Spinal cord (tissue), 10 donors: ENCODE results near the gene FXR2. TPM values are rescaled to one million over a fixed set of nuclear protein-coding genes. Genes with fewer than 3 reads are reported as not detected.

Source experiments
- DNase-seq, 6 donors: peaks; one replicate each; pipeline versions ENCODE4 v3.0.0 to v3.0.0-alpha.2; 2013 to 2015; ENCODE audit warnings: low spot score in 6 of 6, low read depth in 4 of 6
- H3K27ac ChIP-seq: one replicate; pipeline ENCODE4 v1.5.1; 2013; ENCODE audit warnings: low read depth, low read length, control low read depth
- H3K27me3 ChIP-seq: one replicate; pipeline ENCODE4 v1.6.1; 2013; ENCODE audit warnings: low read length; ENCODE audit not compliant: control insufficient read depth, insufficient read depth
- H3K36me3 ChIP-seq: one replicate; pipeline ENCODE4 v1.6.1; 2013; ENCODE audit warnings: low read length; ENCODE audit not compliant: control insufficient read depth, insufficient read depth
- H3K4me1 ChIP-seq: one replicate; pipeline ENCODE4 v1.6.1; 2013; ENCODE audit warnings: low read length; ENCODE audit not compliant: control insufficient read depth, insufficient read depth
- H3K4me3 ChIP-seq: one replicate; pipeline ENCODE4 v1.5.1; 2013; ENCODE audit warnings: low read depth, low read length, control low read depth
- H3K9me3 ChIP-seq: one replicate; pipeline ENCODE4 v1.6.1; 2013; ENCODE audit warnings: low read length; ENCODE audit not compliant: control insufficient read depth, insufficient read depth
- WGBS: methylation state at CpG from one replicate; pipeline ENCODE4 v1.1.5; 2013; ENCODE audit warnings: missing lambda C conversion rate; ENCODE audit not compliant: insufficient coverage; 5-methylcytosine and 5-hydroxymethylcytosine counted together
- long read RNA-seq, 4 donors: transcript quantifications; one replicate each; lab custom pipeline, GENCODE V29; 2026
- polyA plus RNA-seq, 2 donors: library from polyadenylated mRNA; unstranded; fragments of 120-200 nt; gene quantifications; one replicate each; pipeline ENCODE4 v1.2.1, GENCODE V29; 2013; ENCODE audit not compliant: insufficient read length in 2 of 2
- total RNA-seq, 2 donors: library from RNA; depleted of rRNA in 1 of 2; stranded (reverse); fragments of 120-200 nt in 1 of 2; fragments of >200 nt in 1 of 2; gene quantifications; one replicate each; pipeline versions ENCODE4 v1.2.3 to v1.2.4, GENCODE V29; 2013 to 2014
- donor health status: healthy.

The FXR2 gene
- total RNA-seq = 10 to 100 TPM; 35.4 to 59.3 TPM
- polyA plus RNA-seq = 10 to 100 TPM; 54.1 to 66.8 TPM
- long read RNA-seq, donor 1, transcript FXR2-201 (17 exons, 2,957 nt) = major isoform, 11 of 11 reads
- long read RNA-seq, donor 1, partial matches to known transcripts = 0 of 11 reads
- long read RNA-seq, donor 1, other reads (novel, unspliced or antisense) = 0 of 11 reads
- long read RNA-seq, donor 2, partial matches to known transcripts = 0 of 4 reads
- long read RNA-seq, donor 2, other reads (novel, unspliced or antisense) = 0 of 4 reads
- long read RNA-seq, donor 3, partial matches to known transcripts = 0 of 4 reads
- long read RNA-seq, donor 3, other reads (novel, unspliced or antisense) = 0 of 4 reads
- long read RNA-seq, donor 4, partial matches to known transcripts = 0 of 1 reads
- long read RNA-seq, donor 4, other reads (novel, unspliced or antisense) = 0 of 1 reads

DNA sequence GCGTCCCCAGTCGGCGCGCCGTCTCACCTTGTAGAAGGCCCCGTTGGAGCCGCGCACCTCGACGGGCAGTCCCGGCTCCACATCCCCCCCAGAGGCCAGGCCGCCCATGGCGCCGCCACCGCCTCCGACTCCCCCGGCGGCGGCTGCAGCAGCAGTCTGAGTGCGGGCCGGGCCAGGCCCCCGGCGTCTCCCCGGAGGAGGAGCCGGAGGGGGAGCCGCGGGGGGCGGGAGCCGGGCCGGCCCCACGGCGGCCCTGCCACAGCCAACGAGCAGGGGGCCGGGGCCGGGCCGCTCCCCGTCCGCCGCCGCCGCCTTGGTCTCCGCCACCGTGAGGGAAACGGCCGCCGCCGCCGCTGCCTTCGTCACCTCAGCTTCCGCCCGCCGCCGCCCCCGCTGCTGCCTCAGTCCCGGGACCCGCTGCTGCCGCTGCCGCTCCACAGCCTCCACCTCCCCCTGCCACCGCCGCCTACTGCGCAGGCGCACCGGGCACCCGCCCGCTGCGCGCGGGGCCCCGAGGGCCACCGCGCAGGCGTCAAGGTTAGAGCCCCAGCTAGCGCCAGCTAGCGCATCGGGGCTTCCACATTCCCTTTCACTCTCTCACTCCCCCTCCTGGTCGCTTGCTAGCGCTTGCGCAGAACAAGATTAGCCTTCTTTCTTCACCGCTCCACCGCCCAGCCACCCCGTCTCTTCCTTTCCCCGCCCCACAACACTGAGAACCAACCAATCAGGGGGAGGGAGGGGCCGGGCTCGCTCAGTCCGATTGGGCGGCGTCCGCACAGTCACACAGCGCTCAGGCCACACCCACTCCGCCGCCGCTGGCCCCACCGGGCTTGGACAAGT is at the start of gene FXR2:
Gene FXR2, minus strand, starts transcription at position 473 of the 840 bp plus-strand sequence. Its CDS starts 365 bp downstream, at position 108.
- WGBS = under 1% methylated on average over 92 of the region's 93 CpGs
- Histone ChIP-seq H3K9me3 (no peaks in the 10 kb centered on the region), H3K36me3 (peaks cover 6% of the 10 kb centered on the region), H3K4me3 (peak within 1 kb of the TSS; percentile 86), H3K27ac (peak within 1 kb of the TSS; percentile 78), H3K4me1 (peaks cover 16% of the 10 kb centered on the region), H3K27me3 (no peaks in the 10 kb centered on the region)
- peak; percentile 97 to 100 (median 100) for DNase-seq

GRCh38 chr17:7656958-7657609 is 42.4 kb upstream of the FXR2 start:
- Histone ChIP-seq H3K36me3 (peaks cover 38% of the 10 kb centered on the region), H3K4me1 (peaks cover 56% of the 10 kb centered on the region), H3K27me3 (no peaks in the 10 kb centered on the region), H3K9me3 (no peaks in the 10 kb centered on the region), H3K4me3 (peak overlapping the region; percentile 1), H3K27ac (peak overlapping the region; percentile 83)
- WGBS = 17% methylated on average over 7 of the region's 10 CpGs
- DNase-seq = peak in 5 of 6 donors; percentile 68 to 94 (median 81)

DNA sequence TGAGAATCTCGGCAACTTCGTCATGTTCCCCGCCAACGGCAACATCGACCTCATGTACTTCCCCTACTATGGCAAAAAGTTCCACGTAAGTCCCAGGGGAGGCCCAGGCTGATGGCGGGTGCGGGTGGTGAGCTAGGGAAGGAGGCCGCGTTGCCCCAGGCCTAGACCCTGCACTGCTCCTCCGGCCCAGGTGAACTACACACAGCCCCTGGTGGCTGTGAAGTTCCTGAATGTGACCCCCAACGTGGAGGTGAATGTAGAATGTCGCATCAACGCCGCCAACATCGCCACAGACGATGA is 40.8 kb upstream of the FXR2 start:
- Histone ChIP-seq H3K4me1 (peaks cover 63% of the 10 kb centered on the region), H3K36me3 (peaks cover 38% of the 10 kb centered on the region), H3K27ac (peak overlapping the region; percentile 84), H3K9me3 (no peaks in the 10 kb centered on the region), H3K4me3 (no peak overlapping the region), H3K27me3 (no peaks in the 10 kb centered on the region)
- 95% methylated on average over 9 of the region's 17 CpGs for WGBS
- DNase-seq = no peak

DNA sequence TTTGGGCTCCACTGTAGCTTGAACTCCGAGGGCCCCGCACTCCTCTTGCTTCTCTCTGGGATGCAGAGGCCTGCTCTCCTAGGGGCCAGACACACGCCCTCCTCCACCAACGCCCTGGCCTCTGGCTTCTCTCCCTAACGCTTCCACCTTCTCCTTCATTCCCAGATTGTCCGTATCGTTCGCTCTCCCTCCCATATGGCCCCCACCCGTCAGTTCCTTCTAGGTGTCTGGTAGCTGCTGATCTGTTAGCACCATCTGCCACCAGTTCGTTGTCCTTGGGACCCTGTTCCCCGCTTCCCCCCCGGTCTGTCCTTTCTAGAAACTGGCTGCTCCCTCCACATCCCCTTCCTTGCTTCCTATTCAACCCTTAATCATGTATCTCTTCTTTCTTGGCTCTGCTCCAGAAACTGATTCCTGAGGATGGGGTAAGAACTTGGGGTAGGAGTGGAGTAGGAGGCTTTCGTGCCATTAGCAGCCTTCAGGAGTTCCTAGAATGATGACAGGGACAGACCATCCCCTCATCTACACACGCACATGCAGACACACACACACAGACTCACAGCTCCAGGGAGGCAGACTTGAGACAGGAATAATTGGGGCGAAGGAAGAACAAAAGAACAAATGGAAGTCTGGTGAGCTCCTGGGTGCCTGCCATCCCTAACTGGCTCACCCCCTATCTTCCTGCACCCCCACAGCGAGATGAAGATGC is 40.3 kb upstream of the FXR2 start:
- Histone ChIP-seq H3K27me3 (no peaks in the 10 kb centered on the region), H3K9me3 (no peaks in the 10 kb centered on the region), H3K4me1 (peaks cover 68% of the 10 kb centered on the region), H3K36me3 (peaks cover 38% of the 10 kb centered on the region), H3K27ac (peak overlapping the region; percentile 84), H3K4me3 (no peak overlapping the region)
- DNase-seq = no peak
- 56% methylated on average over 10 of the region's 16 CpGs for WGBS

- Histone ChIP-seq H3K4me3 (peak overlapping the region; percentile 88), H3K4me1 (peaks cover 64% of the 10 kb centered on the region), H3K27me3 (no peaks in the 10 kb centered on the region), H3K9me3 (no peaks in the 10 kb centered on the region), H3K27ac (peak overlapping the region; percentile 84), H3K36me3 (peaks cover 29% of the 10 kb centered on the region)
- WGBS = 42% methylated on average over 7 of the region's 12 CpGs
- DNase-seq = peak in 2 of 6 donors; percentile 20 to 58
Measured at GRCh38 chr17:7652388-7653356, 38.0 kb upstream of the FXR2 start.

- no peaks in the 10 kb centered on the region for H3K27me3 ChIP-seq
- peaks cover 29% of the 10 kb centered on the region for H3K36me3 ChIP-seq
- H3K9me3 ChIP-seq = no peaks in the 10 kb centered on the region
- peak in 3 of 6 donors; percentile 73 to 94 (median 93) for DNase-seq
- WGBS = under 1% methylated on average over 43 of the region's 54 CpGs
- H3K27ac ChIP-seq = peak overlapping the region; percentile 84
- H3K4me3 ChIP-seq = peak overlapping the region; percentile 88
- H3K4me1 ChIP-seq = peaks cover 56% of the 10 kb centered on the region
Measured at GRCh38 chr17:7651665-7652387, 37.1 kb upstream of the FXR2 start.

- peak overlapping the region; percentile 84 for H3K27ac ChIP-seq
- H3K27me3 ChIP-seq = no peaks in the 10 kb centered on the region
- peaks cover 27% of the 10 kb centered on the region for H3K36me3 ChIP-seq
- no peaks in the 10 kb centered on the region for H3K9me3 ChIP-seq
- H3K4me1 ChIP-seq = peaks cover 49% of the 10 kb centered on the region
- DNase-seq = no peak
- peak overlapping the region; percentile 88 for H3K4me3 ChIP-seq
- under 1% methylated on average over 39 of the region's 45 CpGs for WGBS
Measured at GRCh38 chr17:7651097-7651664, 36.5 kb upstream of the FXR2 start.
